DMS53 treated with DMSO at 0.1 percent for 48 hours (cell line): ENCODE results near the gene KRT33A.
"Not testable (repeated sequence)": the region's sequence is repeated elsewhere in the genome, so short reads cannot be mapped to it uniquely, and the experiment has no call there.

Source experiments
- DNase-seq: peaks from one replicate; lab custom pipeline; 2025; ENCODE audit not compliant: unreplicated experiment; lab: John Stamatoyannopoulos, UW

Gene KRT33A

DNA sequence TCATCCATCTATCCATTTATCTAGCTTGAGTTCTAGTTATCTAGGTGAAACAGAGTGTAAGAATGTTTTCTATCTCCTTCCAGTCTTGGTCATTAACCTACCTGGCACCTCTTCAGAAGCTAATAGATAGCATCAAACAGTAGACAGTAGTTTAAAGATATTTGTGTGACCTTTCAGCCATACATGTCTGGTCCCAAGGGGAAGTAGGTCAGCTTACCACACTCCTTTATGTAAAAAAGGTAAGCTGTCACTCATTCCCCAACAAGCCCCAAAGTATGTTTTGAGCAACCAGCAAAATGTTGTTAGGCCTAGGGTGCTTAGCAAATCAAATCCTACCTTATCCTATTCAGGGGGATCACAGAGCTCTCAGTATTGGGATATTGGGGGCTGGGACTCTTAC is 15.4 kb upstream of the KRT33A start:
- DNase-seq, result no peak

DNA sequence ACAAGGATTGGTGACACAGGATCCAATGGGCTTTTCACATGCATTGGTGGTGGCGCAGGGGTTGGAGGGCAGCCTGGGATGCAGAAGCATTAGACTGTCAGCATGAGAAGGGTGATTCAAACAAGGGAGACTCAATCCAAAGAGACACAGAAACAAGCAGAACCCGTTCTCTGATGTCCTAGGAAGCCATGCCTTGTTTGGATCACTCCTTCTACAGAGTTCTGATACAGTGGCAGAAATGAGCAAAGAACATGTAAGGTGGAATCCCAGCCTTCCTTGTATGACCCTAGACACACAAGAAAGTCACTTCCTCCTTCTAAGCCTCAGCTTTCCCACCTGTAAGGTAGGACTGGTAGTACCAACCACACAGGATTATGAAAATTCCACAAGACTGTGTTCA is 13.3 kb upstream of the KRT33A start:
- no peak for DNase-seq

DNA sequence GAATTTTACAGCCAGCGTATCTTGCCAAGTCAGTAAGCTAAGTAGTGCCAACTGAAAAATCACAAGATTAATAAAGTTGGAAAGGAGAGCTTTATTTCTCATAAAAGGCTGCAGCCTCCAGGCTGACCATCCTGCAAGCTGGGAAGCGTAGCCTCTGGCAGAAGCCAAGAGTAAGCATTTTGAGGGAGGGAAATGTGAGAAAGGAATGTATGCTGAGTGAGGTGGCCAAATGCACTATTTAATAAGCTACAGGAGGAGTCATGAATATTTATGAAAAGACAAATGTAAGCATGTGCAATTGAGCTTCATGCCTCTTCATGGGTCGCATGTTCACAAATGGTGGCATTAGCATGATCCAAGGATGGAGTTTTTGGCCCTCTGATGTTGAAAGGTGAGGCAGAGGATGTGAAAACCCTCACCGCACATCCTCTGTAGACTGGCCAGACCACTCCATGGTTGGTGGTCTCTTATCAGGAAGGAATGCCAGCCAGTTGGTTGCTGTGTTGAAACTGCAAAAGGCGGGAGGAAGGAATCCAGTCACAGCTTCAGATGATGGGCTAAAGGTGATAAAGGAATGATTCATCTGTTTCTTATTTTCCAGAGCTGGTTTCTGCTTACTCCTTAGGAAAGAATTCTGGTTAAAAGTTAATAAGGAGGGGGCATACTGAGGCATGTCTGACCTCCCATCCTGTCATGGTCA is 9.8 kb upstream of the KRT33A start:
- no peak for DNase-seq

DNA sequence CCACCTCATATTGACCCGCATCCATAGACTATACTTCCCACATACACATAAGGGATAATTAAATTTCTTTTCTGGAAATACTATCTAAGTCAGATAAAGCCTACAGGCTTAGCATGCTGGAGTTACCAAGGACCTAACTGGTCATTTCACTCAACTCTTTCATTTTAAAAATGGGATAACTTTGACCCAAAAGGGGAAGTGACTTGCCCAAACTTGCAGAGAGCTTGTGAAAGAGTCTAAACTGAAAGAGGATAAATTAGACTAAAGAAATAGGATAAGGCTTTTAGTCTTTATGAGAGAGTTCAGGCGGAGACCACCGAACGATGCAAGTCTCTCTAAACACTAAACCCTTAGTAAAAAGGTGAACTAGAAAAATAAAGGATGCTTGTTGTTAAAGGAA is 3.9 kb upstream of the KRT33A start:
- no peak for DNase-seq

DNA sequence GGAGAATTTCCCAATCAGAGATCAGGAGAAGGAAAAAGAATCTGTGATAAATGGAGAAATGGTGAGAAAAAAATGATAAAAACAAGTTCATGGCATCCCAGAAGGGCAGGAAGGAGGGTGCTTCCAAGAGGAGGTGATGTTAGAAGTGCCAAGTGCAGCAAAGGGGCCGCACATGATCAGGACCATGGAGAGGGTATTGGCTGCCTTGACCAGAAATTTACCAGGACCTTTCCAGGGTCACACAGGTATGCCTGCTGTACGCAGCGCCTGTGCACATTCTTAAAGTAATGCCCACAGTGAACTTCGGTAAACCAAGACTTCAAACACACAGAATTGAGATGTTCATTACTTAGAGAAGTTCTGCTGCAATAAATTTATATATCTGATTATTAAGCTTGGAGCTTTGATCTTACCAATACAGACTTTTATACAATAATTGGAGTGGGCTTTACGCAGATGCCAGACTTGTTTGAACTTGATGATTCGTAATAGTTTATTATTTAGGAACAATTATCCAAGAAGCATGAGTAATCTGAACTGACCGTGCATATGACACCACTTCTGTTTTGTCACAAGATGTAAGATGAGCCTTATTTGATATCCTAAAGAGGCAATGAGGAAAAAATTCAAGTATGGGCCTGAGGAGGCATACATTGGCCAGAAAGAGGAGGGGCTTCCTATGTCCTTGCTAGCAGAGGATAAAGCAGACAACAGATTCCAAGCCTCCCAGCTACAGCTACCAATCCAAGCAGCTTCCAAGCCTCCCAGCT is 2.2 kb upstream of the KRT33A start:
- no peak for DNase-seq

DNA sequence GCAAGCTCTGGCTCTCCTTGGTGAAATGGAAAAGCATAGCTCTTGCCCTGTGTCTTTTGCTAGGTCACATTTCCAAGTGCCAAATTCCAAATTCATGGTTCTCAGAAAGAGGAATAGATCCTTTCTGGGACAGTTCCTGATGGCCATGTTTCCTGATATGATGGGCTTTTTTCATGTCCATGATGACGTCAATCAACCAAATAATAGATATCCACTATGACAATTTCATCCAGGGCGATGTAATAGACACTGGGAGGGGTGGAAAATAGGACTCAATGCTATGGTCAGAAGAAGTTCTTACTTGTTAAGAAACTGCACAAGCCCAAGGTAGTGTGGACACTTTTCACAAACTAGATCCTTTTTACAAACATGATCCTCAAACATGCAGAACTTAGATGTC is 549 bp upstream of the KRT33A start:
- DNase-seq, result no peak

DNA sequence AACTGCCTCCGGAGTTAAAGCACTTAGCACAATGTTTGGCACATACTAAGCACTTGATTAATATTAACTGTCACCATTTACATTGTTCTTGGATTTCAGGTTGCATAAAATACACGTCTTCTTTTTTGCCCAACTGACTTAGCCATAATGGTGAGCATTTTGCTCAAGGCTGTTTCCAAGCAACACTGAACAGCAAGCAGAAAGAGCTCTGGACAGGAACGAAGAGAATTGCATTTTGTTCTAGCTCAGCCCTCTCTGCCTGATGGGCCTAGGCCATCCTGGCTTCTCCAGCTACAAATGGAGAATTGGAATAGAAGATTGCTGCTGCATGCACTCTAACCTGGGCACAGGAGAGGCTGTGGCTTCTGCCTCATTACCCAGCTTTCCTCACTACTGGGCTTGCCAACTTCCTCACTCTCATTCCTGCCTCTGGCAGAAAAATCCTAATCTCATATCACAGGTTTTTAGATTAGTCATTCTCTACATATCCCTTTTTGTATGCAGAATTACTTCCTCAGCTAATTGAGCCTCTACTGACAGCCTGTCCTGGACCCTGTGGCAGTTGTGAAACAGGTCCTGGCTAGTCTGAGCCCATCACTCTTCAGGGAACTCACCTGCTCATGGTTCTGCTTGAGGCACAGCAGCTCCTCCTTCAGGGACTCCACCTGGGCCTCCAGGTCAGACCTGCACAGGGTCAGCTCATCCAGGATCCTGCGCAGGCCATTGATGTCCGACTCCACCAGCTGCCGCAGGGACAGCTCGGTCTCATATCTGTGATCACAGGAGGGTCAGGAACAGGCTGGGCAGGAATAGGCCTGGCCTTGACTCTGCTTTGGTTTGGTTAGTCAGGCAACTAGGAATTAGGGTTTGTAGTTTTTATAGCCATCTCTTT is 2.5 kb downstream of the KRT33A start:
- DNase-seq, result no peak

DNA sequence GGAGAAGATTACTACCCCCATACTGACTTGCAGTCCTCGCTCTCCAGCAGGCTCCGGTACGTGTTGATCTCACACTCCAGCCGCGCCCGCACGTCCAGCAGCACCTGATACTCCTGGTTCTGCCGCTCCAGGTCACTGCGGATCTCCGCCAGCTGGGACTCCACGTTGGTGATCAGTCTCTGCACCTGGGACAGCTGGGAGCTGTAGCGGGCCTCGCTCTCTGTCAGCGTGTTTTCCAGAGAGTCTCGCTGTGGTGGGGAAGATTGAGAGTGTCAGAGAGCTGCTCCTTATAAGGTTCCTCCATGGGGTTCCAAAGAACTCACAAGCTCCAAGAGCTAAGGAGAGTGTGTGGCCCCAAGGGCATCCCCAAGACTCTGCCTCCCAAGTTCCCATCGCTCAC is 4.2 kb downstream of the KRT33A start:
- DNase-seq, result not testable (repeated sequence)

DNA sequence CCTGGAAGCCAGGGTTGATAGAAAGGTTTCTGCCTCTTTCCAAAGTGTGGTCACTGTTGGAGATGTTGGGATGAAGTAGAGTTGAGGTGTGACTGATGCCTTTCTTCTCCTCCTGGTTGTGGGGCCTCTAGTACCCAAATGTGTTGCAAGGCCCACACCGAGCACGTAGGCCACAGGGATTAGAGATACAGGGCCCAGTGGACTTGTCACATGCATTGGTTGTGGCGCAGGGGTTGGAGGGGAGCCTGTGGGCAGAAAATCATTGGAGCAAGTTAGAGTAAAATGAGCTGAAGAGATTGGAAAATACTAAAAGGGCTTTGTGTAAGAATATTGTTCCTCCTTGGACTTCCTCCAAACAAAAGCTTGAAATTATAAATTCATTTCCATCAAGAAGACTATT is 4.6 kb downstream of the KRT33A start:
- no peak for DNase-seq

DNA sequence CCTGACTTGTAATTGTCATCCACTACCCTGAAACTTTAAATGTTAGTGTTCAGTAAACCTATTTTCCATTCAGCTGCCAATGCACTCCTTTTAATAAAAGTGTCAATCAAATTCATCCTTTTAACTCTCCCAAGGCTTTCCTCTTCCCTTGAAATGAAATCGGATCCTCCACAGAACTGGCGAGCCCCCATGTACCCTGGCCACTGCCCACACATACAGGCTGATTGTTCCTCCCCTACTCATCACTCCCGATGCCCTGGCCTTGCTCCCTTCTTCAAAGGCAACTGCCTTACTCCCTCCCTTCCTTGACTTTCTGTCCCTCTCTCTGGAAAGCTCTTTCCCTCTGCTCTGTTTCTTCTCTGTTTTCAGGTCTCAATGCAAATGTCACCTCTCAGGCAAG is 7.6 kb downstream of the KRT33A start:
- DNase-seq, result no peak

DNA sequence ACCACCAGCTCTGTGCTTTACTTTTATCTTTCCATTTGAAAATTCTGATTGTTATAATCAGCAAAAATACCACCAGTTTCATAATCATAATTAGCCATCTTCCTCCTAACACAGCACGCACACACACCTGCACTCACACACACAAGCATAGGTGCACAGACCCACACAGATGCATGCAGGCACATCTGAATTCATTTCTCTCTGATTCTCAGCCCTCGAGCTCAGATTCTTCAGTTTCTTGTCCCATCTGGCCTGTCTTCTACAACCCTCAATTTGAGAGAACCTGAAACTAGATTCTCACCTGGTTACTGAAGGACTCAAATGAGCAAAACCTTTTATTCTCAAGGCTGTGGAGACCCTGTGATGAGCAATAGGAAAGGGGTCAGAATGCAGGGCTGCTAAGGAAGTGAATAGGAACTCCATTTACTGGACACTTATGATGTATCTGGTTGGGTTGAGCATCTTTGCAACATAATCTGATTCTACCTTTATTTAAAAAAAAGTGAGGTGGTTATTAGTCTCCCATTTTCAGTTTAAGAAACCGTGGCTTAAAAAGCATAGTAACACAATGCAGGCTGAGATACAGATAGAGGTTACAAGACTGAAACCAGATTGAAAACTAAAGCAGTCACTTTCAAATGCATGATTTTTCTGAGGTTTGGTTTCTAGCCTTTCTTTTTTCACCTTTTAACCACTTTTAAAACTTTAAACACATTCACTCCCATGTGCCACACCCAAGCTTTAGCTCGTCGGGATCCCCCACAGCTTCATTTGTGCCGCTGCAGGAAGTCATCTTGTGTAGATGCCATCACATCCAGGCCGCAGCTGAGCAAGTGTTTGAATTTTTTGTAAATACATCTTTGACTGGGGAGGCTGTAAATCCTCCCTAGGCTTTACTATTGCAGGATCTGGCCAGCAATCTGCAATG is 9.4 kb downstream of the KRT33A start:
- no peak for DNase-seq

DNA sequence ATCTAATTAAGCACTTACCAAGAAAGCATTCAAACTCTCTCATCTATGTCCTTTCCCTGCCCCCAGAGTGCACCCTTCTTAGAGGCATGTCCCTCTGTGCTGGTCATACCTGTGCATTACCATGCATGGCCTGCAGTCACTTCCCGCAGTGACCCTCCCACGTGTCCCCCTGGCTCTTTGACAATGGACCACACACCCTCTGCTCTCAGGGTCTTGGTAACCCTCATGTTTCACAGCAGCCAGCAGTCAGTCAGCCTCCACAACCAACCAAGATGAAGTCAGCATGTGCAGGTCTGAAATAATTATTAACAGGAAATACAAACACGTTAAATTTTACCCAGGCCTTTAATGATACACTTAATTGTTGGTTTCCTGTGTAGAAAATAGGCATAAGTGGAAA is 10.1 kb downstream of the KRT33A start:
- no peak for DNase-seq

DNA sequence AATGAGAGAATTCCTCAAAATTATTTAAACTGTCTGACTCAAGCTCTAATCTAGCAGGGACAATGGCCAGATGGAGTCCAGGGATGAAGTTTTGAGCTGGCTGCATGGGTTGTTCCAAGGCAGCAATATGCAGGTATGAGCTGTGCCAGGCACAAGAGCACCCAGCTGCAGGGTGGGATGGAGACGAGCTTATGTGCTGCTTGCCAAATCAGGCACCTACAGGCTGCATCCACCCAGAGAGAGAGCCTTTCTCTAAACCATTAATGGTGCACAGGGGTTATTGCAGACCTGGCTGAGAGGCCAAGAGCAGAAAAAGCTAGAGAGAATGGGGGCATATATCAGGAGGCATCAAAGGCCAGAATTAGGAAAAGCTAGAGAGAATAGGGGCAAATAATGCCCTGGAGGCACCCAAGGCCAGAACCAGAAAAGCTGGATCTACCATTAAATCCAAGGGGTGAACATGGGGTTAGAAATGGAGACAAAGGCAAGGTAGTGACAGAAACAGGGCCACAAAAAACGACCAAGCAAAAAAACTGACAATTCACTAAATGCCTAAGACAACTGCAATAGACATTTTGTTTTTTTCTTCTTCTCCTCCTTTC is 11.0 kb downstream of the KRT33A start:
- no peak for DNase-seq

DNA sequence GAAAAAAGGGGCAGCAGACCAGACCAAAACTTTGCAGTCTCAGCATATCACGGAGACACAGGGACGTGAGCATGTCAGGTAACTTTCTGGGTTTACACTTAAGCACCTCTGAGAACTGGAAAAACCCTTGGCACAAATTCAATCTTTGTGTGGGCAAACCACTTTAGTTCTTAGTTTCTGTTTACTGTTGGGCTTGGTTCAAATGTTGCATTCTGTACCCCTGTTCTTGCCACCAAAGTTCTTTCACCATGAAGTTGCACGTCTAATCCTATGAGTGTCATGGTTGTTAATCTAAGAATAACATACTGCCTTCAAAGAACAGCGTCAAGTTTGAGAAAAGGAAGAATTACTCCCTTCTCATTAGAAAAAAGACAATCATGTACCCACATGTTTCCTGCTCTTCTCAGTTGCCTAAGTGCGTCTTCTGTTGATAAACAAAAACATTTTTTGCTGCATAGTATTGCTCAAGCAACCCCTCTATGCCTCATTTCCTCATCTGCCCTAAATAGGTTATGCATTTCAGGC is 11.6 kb downstream of the KRT33A start:
- no peak for DNase-seq

DNA sequence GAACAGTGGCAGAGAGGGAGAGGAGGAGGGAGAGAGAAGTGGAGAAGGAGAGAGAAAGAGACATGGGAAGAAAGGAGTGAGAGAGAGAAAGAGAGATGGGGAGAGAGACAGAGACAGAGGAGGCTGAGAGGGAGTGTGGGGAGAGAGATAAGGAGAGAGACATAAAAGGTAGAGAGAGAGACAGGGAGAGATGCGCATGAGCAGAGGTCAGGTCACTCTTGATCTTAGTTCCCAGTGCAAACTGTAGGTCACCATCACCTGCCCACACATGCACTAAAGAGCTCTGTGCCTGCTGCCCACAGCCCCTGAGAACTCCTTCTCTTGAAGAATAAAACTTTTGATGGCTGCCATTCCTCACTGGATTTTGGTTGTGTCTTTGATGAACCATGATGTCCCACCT is 14.9 kb downstream of the KRT33A start:
- no peak for DNase-seq

DNA sequence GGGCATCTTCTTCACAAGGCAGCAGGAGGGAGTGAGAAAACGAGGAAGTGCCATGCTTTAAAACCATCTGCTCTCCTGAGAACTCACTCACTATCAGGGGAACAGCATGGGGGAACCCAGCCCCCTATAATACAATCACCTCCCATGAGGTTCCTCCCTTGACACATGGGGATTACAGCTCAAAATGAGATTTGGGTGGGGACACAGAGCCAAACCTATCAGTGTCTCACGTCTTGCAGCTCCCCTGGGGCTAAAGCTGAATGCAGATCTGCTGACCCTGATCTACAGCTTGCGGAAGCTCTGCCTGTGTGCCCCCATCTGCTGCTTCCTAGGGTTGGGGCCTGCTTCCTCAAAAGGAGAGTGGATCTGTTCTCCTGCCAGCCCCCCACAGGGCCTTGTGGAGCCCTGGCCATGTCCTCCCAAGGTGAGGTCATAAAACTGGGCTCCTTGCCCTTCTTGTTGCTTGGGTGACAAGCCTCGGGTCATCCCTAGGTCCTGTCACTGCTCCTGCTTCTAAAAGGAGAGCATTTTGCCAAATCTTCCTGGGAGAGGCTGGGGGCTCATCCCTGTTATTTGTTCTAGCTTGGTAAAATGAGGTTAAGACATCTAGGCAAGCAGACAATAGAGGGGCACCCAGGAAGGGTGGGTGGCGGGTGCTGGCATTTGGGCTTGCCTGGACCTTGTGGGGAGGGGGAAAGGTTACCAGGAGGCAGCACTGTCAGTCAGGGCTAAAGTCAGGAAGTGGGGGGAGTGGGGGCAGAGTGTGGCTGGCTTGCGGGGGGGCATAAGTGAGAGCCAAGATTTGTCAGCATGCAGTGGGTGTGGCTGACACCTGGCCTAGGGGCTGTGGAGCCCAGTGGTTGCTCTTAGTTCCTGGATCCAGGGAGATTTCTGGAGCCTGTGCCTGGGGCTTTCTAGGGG is 16.0 kb downstream of the KRT33A start:
- DNase-seq, result no peak

DNA sequence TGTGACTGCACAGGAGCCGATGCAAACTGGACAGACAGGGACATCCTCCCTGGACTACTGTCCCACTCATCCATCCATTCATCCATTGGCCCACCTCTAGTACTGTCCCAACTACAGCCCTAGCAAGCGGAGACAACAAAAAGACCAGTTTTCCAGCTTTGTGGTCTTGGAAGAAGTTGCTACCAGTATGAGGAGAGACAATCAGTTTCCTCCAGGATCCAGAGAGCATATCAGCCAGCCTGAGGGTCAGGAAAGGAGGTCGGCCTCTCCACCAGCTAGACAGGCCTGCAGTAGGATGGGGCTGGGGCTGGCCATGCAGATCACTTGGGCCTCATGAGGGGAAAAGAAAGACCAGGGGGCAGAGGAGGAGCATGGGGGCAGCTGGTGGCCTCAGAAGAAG is 16.8 kb downstream of the KRT33A start:
- DNase-seq, result no peak

DNA sequence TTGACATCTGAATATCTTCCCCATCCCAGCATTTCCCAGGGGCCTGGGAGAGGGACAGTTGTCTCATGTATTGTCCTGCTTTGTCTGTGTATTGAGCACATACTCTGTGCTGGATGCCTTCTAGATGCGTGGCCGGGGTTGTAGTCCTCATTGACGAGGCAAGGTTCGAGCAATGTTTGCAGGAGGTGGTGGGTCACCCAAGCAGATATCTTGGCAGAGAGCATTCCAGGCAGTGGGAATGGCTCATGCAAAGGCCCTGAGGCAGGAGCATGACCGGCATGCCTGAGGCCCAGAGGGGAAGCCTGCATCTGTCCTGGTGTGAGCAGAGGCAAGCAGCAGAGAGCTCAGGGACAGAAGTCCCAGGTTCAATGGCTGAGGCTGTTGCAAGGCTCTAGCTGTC is 17.5 kb downstream of the KRT33A start:
- DNase-seq, result no peak

DNA sequence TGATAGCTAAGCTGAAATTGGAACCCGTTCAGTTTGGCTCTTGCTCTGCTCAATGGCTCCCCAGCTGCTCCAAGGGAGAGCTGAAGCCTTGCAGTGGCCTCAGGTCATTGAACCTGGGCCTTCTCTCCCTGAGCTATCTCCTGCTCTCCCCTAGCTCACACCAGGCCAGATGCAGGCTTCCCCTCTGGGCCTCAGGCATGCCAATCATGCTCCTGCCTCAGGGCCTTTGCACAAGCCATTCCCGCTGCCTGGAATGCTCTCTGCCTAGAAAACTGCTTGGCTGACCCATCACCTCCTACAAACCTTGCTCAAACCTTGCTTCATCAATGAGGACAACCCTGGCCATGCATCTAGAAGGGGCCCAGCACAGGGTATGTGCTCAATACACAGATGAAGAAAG is 18.4 kb downstream of the KRT33A start:
- DNase-seq, result no peak
